Astrocyte of the hippocampus (primary cell): ENCODE results near the gene GRIK1.

ENCODE experiments used
- DNase-seq: peaks from one replicate; pipeline ENCODE4 v3.0.0; 2011; ENCODE audit warnings: low read depth, low spot score

Gene GRIK1

DNA sequence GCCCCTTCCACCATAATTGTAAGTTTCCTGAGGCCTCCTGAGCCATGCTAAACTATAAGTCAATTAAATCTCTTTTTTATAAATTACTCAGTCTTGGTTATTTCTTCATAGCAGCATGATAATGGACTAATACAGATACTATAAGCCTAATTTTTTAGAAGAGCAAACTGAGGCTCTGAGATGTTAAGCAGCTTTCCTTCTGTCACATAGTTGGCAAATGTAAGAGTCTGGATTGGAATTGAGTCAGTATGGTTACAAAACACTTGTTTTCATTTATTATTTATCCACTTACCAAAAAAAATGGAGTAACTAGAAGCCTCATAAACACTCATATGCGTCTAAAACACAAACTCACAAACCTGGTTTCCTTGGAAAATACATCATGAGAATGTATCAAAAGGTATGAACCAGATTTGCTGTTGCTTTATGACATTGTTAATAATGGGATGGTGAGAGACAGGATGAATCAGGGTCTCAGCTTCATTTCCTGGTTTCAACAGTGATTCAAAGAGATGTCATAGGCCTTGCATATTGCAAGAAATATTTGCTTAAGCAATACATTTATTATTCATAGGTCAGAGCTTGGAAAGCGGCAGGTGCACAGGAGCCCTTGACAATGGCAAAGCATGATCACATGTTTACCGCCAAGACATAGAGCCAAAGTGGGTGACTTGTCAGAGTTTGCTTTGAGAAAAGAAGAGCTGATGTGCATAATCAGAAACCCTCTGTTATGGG lies 221.5 kb downstream of the GRIK1 start:
- DNase-seq, result no peak

- no peak for DNase-seq
Measured at GRCh38 chr21:29717659-29718058, 222.1 kb downstream of the GRIK1 start.

- no peak for DNase-seq
Measured at GRCh38 chr21:29716753-29717152, 223.0 kb downstream of the GRIK1 start.

DNA sequence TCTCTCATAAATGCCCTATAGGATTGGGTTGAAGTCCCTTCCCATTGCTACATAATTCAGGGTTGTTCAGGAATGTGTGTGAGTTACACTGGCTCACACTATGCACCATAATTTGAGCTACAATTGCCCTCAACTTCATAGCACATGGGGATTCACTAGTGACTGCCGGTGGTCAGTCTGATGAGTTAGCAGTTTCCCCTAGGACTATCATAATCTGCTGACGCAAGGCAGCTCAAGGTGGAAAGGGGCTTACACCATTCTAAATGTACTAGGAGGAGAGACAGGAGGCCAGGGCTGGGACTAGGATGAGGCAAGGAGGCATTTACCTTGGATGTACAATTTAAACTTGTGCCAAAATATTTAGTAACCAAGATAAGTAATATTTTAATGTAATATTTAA lies 224.7 kb downstream of the GRIK1 start:
- DNase-seq, result no peak

DNA sequence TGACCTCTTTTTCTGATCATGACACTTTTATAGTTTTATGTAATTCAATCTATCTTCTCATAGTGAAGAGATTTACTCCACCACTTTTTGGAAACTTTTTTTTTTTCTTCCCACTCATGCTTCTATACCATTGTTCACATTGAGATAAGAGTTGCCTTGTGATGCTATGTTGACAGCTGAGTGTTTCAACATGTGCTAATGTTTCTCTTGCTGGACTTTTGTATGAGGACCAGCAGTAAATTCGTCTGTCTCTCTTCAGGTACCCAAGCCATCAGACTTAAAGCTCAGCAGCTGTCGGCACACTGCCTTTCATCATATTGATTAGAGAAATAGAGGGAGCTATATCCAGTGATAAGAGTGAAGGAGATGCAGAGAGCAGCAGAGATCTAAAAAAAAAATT lies 227.0 kb downstream of the GRIK1 start:
- no peak for DNase-seq

DNA sequence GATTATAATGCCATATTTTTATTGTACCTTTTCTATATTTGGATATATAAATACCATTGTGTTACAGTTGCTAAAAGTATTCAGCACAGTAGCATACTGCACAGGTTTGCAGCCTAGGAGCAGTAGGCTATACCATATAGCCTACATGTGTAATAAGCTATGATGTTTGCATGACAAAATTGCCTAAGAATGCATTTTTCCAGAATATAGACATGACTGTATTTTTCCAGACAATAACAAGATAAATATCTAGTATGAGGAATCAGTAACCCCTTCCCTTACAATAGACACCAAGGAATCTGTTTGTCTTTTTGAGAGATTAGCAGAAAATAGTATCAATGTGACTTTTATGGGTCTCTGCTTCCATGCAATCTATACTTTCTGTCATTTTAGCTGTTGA lies 228.6 kb downstream of the GRIK1 start:
- DNase-seq, result no peak

GRCh38 chr21:29710498-29710897 lies 229.3 kb downstream of the GRIK1 start:
- DNase-seq, result no peak

DNA sequence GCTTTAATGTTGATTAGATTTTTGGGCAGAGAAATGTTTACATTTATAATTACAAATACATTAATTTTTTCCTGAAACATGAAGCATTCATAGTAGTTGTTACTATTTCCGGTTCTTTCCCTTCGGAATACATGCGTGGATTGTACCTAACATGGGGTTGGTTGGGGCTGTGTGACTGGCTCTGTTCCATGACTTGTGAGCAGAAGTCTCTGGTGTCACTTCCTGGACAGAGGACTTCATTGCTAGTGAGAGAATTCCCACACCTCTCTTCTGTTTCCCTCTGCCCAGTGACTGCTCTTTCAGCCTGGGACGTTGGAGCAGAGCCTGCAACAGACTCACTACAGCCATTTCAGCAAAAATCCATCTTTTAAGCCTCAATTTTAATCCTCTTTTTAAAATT lies 231.4 kb downstream of the GRIK1 start:
- DNase-seq, result no peak

- no peak for DNase-seq
Measured at GRCh38 chr21:29704719-29705118, 235.1 kb downstream of the GRIK1 start.

DNA sequence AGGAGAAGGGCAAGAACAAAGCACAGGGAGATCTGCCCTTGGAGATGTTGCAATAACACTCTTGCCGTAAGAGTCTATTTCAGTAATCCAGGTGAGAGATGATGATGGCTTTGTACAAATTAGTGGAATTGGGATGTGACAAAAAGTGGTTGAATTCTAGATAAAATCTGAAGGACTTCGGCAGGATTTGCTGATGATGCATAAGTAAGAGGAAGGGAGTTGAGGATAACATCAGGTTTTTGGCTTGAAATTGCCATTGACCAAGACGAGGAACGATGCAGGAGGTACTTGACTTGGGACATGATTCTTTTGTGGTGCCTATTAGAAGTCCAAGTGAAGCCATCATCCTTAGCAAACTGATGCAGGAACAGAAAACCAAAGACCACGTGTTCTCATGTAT lies 238.1 kb downstream of the GRIK1 start:
- DNase-seq, result no peak

GRCh38 chr21:29697555-29698193 lies 242.1 kb downstream of the GRIK1 start:
- DNase-seq, result peak; percentile 15

DNA sequence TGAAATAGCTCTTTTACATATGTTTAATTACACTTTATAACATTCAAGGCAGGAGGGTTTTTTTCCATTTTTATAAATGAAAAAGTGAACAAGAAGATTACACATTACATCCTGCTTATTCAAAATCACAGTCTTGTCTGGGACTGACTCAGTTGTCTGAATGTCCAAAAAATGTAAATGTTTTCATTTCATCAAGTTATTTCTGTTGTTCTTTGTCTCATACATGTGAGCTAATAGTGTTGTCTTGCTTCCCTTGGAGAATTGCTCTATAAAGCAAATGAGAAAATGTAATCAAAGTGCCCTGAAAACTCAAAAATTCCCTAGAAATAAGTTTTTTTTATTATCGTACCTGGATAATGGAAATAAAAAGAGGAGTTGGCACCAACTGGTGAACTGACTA lies 242.9 kb downstream of the GRIK1 start:
- DNase-seq, result no peak

GRCh38 chr21:29691616-29692491 lies 247.9 kb downstream of the GRIK1 start:
- no peak for DNase-seq

DNA sequence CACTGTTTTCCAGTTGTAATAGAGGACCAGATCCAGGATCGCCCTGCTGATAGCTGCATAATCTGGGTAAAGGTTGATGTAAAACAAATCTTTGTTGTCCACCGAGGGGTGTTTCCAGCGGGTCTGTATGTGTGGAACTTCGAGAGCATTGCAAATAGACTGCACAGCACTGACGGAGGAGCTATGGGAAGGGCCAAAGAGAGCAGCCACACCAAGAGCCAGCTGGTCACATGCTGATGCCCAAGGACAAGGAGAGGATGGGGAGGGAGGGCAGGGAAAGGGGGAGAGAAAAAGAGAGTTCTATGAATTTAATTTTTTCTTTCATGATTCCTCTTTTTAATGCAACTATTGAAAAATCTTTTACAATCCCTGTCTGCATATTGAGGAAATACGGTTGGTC lies 250.0 kb downstream of the GRIK1 start:
- no peak for DNase-seq

GRCh38 chr21:29684106-29684505 lies 255.7 kb downstream of the GRIK1 start:
- no peak for DNase-seq

DNA sequence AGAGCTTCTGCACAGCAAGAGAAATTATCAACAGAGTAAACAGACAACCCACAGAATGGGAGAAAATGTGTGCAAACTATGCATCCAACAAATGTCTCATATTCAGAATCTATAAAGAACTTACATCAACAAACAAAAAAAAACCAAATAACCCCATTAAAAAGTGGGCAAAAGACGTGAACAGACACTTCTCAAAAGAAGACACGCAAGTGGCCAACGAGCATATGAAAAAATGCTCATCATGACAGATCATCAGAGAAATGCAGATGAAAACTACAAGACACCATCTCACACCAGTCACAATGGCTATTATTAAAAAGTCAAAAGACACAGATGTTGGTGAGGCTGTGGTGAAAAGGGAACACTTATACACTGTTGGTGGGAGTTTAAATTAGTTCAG lies 257.0 kb downstream of the GRIK1 start:
- DNase-seq, result no peak

- no peak for DNase-seq
Measured at GRCh38 chr21:29680273-29680672, 259.5 kb downstream of the GRIK1 start.

DNA sequence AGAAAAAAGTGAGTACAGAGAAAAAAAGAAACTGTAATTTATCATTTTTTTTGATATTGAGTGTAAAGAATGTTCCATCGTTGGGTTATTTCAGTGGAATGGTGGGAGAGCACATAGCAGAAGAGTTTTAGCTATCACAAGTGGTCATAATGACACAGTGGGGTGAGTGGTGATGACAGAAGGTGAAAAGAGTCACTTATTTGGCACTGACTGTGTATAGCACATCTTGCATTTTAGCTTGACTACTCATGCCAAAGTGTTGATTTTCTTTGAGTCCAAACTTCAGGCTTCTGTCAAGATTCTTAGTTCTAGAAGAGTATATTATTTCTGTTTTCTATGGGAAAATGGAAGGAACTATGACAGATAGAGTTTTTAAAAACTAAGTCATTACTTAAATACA lies 261.2 kb downstream of the GRIK1 start:
- DNase-seq, result no peak

- no peak for DNase-seq
Measured at GRCh38 chr21:29677326-29677725, 262.5 kb downstream of the GRIK1 start.

DNA sequence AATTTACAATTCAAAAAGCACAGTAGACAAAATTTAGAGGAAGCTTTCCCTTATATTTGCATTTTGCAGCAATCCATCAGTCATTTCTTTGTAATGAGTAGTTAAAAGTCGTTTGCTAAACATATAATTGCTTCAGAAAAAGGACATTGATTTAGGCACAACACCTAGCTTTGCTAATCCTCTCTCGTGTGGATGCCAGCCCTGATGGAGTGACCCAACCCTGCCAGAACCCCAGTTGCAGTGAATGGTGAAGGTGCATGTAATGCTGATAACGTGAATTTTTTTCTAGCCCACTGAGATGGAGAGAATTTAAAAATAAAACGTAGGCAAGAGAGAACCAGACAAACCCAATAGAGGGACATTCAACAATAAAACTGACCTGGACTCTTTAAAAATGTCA lies 263.4 kb downstream of the GRIK1 start:
- no peak for DNase-seq

DNA sequence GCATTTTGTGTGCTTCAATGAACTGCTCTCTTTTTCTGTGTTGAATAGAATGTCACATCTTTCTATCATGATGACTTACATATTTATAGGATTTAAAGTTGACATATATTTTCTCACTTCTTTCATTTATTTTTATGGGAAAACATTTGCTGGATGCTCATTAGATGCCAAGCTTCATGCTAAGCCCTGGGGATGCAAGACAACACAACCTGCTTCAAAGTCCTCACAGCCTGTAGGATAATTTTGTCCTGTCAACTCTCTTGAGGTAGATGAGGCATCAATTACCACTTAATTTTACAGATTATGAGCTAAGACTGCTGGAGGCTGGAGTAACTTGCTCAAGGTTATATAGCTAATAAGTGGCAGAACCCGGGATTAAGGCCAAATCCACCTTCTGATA lies 264.3 kb downstream of the GRIK1 start:
- DNase-seq, result no peak

DNA sequence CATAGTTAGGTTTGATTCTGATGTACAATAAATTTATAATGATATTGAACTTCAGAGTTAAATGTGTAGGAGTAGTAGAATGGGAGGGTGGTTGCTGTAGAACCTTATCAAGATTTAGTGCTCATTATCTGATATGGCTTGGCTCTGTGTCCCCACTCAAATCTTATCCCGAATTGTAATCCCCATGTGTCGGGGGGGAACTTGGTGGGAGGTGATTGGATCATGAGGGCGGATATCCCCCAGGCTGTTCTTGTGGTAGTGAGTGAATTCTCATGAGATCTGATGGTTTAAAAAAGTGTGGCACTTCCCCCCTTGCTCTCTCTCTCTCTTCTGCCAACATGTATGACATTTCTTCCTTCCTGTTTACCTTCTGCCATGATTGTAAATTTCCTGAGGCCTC lies 265.5 kb downstream of the GRIK1 start:
- DNase-seq, result no peak
